Liver (tissue), 9 donors: ENCODE data around the gene SUCO. TPM values are rescaled to one million over a fixed set of nuclear protein-coding genes. Genes with fewer than 3 reads are reported as not detected.

Experiments used
- DNase-seq: peaks from one replicate; pipeline ENCODE4 v3.0.0-alpha.2; 2017; ENCODE audit warnings: low spot score
- H3K27ac ChIP-seq, 2 donors: one replicate each; pipeline ENCODE4 v1.7.0; 2013; ENCODE audit warnings: inconsistent platforms in 2 of 2, low read length in 2 of 2, control low read depth in 1 of 2, low read depth in 1 of 2, mild to moderate bottlenecking in 1 of 2
- H3K27me3 ChIP-seq, 4 donors: one replicate each; pipeline versions ENCODE4 v1.6.1 to v1.7.0; 2013; ENCODE audit warnings: low read length in 3 of 4, inconsistent platforms in 1 of 4, mild to moderate bottlenecking in 1 of 4, moderate library complexity in 1 of 4; ENCODE audit not compliant: control insufficient read depth in 4 of 4, insufficient read depth in 4 of 4
- H3K36me3 ChIP-seq, 4 donors: one replicate each; pipeline versions ENCODE4 v1.6.1 to v1.7.0; 2013; ENCODE audit warnings: low read length in 3 of 4, mild to moderate bottlenecking in 3 of 4, low read depth in 1 of 4, moderate library complexity in 1 of 4; ENCODE audit not compliant: control insufficient read depth in 4 of 4, insufficient read depth in 3 of 4
- H3K4me1 ChIP-seq, 4 donors: one replicate each; pipeline versions ENCODE4 v1.6.1 to v1.7.0; 2013; ENCODE audit warnings: low read length in 3 of 4, mild to moderate bottlenecking in 3 of 4, moderate library complexity in 1 of 4; ENCODE audit not compliant: control insufficient read depth in 4 of 4, insufficient read depth in 4 of 4
- H3K4me3 ChIP-seq, 3 donors: one replicate each; pipeline versions ENCODE4 v1.6.1 to v1.7.0; 2013; ENCODE audit warnings: low read length in 3 of 3, control low read depth in 1 of 3, low read depth in 1 of 3, mild to moderate bottlenecking in 1 of 3
- H3K9ac ChIP-seq, 2 donors: one replicate each; pipeline ENCODE4 v1.7.0; 2013; ENCODE audit warnings: low read length in 2 of 2, mild to moderate bottlenecking in 2 of 2, moderate library complexity in 2 of 2, control low read depth in 1 of 2, low read depth in 1 of 2
- H3K9me3 ChIP-seq, 4 donors: one replicate each; pipeline versions ENCODE4 v1.6.1 to v1.7.0; 2013; ENCODE audit warnings: low read length in 3 of 4; ENCODE audit not compliant: control insufficient read depth in 4 of 4
- EGR1 ChIP-seq, 2 donors: IDR thresholded peaks; 2 replicates each; pipeline ENCODE4 v1.6.1; 2016 to 2018; ENCODE audit warnings: antibody characterized with exemption in 2 of 2, low read depth in 2 of 2
- FOXA1 ChIP-seq: IDR thresholded peaks from 2 replicates; pipeline ENCODE4 v1.6.1; 2016; ENCODE audit warnings: antibody characterized with exemption
- FOXA2 ChIP-seq: IDR thresholded peaks from 2 replicates; pipeline ENCODE4 v1.6.1; 2016; ENCODE audit warnings: antibody characterized with exemption
- GABPA ChIP-seq, 2 donors: IDR thresholded peaks in 1 of 2; conservative IDR thresholded peaks in 1 of 2; 2 replicates each; pipeline ENCODE4 v1.6.1; 2016; ENCODE audit warnings: antibody characterized with exemption in 2 of 2, mild to moderate bottlenecking in 1 of 2, moderate library complexity in 1 of 2
- HNF4A ChIP-seq, 2 donors: conservative IDR thresholded peaks; 2 replicates each; pipeline ENCODE4 v1.6.1; 2016; ENCODE audit warnings: antibody characterized with exemption in 2 of 2, mild to moderate bottlenecking in 2 of 2
- MAX ChIP-seq: IDR thresholded peaks from 2 replicates; pipeline ENCODE4 v1.6.1; 2016; ENCODE audit warnings: antibody characterized with exemption
- RAD21 ChIP-seq, 2 donors: IDR thresholded peaks; 2 replicates each; pipeline ENCODE4 v1.6.1; 2016; ENCODE audit warnings: antibody characterized with exemption in 2 of 2, mild to moderate bottlenecking in 2 of 2
- REST ChIP-seq: IDR thresholded peaks from 2 replicates; pipeline ENCODE4 v1.6.1; 2016; ENCODE audit warnings: antibody characterized with exemption, mild to moderate bottlenecking
- RXRA ChIP-seq, 2 donors: IDR thresholded peaks; 2 replicates each; pipeline ENCODE4 v1.6.1; 2017 to 2018; ENCODE audit warnings: antibody characterized with exemption in 2 of 2, mild to moderate bottlenecking in 1 of 2
- SP1 ChIP-seq: IDR thresholded peaks from 2 replicates; pipeline ENCODE4 v1.6.1; 2018; ENCODE audit warnings: antibody characterized with exemption, mild to moderate bottlenecking
- TAF1 ChIP-seq: conservative IDR thresholded peaks from 2 replicates; pipeline ENCODE4 v1.6.1; 2016; ENCODE audit warnings: antibody characterized with exemption, mild to moderate bottlenecking
- YY1 ChIP-seq: IDR thresholded peaks from 2 replicates; pipeline ENCODE4 v1.6.1; 2016; ENCODE audit warnings: antibody characterized with exemption, mild to moderate bottlenecking
- WGBS: extraction: QIAGEN DNeasy Blood & Tissue Kit; methylation state at CpG from one replicate; pipeline ENCODE4 v1.1.7; 2013; 5-methylcytosine and 5-hydroxymethylcytosine counted together
- polyA plus RNA-seq, 2 donors: library from polyadenylated mRNA; stranded (reverse) in 1 of 2; unstranded in 1 of 2; fragments of 200-250 nt in 1 of 2; fragments of >200 nt in 1 of 2; fragmentation: Nextera tagmentation in 1 of 2; extraction: Ambion mirVana in 1 of 2; gene quantifications; one replicate each; pipeline versions ENCODE4 v1.2.1 to v1.2.3, GENCODE V29; 2013 to 2015
- total RNA-seq, 2 donors: library from RNA; depleted of rRNA; stranded (reverse); fragments of >200 nt; gene quantifications; one replicate each; pipeline ENCODE4 v1.2.3, GENCODE V29; 2014
- TF ChIP-seq, protein P1 (sequence below): fragments of 150-350 bp; IDR thresholded peaks from 2 replicates; pipeline ENCODE4 v1.5.1; 2017; ENCODE audit warnings: improper control_type of control experiment, low read depth, low read length; ENCODE audit not compliant: missing input control
- TF ChIP-seq, protein P2 (sequence below): IDR thresholded peaks from 2 replicates; pipeline ENCODE4 v1.6.1; 2016; ENCODE audit warnings: antibody characterized with exemption
- TF ChIP-seq, protein P3 (sequence below): IDR thresholded peaks from 2 replicates; pipeline ENCODE4 v1.6.1; 2016; ENCODE audit warnings: antibody characterized with exemption
- donor health status: healthy.
- donor health status: healthy.
- donor health status: healthy.
- donor health status: healthy.
- donor health status: healthy.

SUCO gene
- total and polyA plus RNA-seq, 4 donors, result 2.8 to 38.1 (median 8.5) TPM

- H3K9ac ChIP-seq, result no peak overlapping the region
- no peak overlapping the region for H3K27ac ChIP-seq
- WGBS, result 88% methylated on average over 4 of the region's 4 CpGs
- H3K9me3 ChIP-seq, result no peaks in the 10 kb centered on the region
- no peak overlapping the region for H3K4me3 ChIP-seq
- no peak for DNase-seq
- H3K36me3 ChIP-seq, result peaks cover 0 to 19% (median 2%) of the 10 kb centered on the region in 4 donors
- H3K4me1 ChIP-seq, result peaks cover 0 to 1% (median 0%) of the 10 kb centered on the region in 4 donors
- TF ChIP-seq HNF4A (conservative IDR thresholded peaks at IDR 0.05), result no peak
- TF ChIP-seq FOXA1, result no peak
- TF ChIP-seq, protein P1, sequence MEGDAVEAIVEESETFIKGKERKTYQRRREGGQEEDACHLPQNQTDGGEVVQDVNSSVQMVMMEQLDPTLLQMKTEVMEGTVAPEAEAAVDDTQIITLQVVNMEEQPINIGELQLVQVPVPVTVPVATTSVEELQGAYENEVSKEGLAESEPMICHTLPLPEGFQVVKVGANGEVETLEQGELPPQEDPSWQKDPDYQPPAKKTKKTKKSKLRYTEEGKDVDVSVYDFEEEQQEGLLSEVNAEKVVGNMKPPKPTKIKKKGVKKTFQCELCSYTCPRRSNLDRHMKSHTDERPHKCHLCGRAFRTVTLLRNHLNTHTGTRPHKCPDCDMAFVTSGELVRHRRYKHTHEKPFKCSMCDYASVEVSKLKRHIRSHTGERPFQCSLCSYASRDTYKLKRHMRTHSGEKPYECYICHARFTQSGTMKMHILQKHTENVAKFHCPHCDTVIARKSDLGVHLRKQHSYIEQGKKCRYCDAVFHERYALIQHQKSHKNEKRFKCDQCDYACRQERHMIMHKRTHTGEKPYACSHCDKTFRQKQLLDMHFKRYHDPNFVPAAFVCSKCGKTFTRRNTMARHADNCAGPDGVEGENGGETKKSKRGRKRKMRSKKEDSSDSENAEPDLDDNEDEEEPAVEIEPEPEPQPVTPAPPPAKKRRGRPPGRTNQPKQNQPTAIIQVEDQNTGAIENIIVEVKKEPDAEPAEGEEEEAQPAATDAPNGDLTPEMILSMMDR, result no peak
- no peak for TF ChIP-seq MAX
- no peak for TF ChIP-seq EGR1 (IDR thresholded peaks at IDR 0.05; ENCODE audit: low read depth in 2 of 2)
- no peak for TF ChIP-seq GABPA (IDR thresholded peaks at IDR 0.05 in 1 of 2, conservative IDR thresholded peaks at IDR 0.05 in 1 of 2)
- no peak for TF ChIP-seq RAD21 (IDR thresholded peaks at IDR 0.05)
- no peak for TF ChIP-seq REST
- TF ChIP-seq, protein P2, sequence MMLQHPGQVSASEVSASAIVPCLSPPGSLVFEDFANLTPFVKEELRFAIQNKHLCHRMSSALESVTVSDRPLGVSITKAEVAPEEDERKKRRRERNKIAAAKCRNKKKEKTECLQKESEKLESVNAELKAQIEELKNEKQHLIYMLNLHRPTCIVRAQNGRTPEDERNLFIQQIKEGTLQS, result no peak
- TF ChIP-seq, protein P3, sequence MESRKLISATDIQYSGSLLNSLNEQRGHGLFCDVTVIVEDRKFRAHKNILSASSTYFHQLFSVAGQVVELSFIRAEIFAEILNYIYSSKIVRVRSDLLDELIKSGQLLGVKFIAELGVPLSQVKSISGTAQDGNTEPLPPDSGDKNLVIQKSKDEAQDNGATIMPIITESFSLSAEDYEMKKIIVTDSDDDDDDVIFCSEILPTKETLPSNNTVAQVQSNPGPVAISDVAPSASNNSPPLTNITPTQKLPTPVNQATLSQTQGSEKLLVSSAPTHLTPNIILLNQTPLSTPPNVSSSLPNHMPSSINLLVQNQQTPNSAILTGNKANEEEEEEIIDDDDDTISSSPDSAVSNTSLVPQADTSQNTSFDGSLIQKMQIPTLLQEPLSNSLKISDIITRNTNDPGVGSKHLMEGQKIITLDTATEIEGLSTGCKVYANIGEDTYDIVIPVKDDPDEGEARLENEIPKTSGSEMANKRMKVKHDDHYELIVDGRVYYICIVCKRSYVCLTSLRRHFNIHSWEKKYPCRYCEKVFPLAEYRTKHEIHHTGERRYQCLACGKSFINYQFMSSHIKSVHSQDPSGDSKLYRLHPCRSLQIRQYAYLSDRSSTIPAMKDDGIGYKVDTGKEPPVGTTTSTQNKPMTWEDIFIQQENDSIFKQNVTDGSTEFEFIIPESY, result no peak
- no peak for TF ChIP-seq RXRA (IDR thresholded peaks at IDR 0.05)
- no peak for TF ChIP-seq FOXA2
- no peak for TF ChIP-seq TAF1
- TF ChIP-seq SP1, result no peak
- no peak for TF ChIP-seq YY1
- no peaks in the 10 kb centered on the region for H3K27me3 ChIP-seq
Observed at GRCh38 chr1:172559572-172560210, 26.7 kb downstream of the SUCO start.
